ENCODE data around the gene REST.
"Not testable (repeated sequence)": the region's sequence is repeated elsewhere in the genome, so short reads cannot be mapped to it uniquely, and the experiment has no call there.

DNA sequence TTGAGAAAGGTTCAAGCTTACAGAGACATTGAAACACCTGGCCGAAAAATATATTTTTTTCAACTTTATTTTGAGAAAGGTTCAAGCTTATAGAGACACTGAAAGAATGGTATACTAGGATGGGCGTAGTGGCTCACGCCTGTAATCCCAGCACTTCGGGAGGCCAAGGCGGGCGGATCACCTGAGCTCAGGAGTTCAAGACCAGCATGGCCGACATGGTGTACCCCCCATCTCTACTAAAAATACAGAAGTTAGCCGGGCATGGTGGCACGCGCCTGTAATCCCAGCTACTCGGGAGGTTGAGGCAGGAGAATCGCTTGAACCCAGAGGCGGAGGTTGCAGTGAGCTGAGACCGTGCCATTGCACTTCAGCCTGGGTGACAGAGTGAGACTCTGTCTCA lies 32.1 kb downstream of the REST start:
- TF ChIP-seq, protein P1, sequence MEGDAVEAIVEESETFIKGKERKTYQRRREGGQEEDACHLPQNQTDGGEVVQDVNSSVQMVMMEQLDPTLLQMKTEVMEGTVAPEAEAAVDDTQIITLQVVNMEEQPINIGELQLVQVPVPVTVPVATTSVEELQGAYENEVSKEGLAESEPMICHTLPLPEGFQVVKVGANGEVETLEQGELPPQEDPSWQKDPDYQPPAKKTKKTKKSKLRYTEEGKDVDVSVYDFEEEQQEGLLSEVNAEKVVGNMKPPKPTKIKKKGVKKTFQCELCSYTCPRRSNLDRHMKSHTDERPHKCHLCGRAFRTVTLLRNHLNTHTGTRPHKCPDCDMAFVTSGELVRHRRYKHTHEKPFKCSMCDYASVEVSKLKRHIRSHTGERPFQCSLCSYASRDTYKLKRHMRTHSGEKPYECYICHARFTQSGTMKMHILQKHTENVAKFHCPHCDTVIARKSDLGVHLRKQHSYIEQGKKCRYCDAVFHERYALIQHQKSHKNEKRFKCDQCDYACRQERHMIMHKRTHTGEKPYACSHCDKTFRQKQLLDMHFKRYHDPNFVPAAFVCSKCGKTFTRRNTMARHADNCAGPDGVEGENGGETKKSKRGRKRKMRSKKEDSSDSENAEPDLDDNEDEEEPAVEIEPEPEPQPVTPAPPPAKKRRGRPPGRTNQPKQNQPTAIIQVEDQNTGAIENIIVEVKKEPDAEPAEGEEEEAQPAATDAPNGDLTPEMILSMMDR (conservative IDR thresholded peaks at IDR 0.05 in 1 of 2, IDR thresholded peaks at IDR 0.05 in 1 of 2; ENCODE audit: low read depth in 1 of 2, low read length in 2 of 2), result not testable (repeated sequence)
- not testable (repeated sequence) for TF ChIP-seq EZH2 (IDR thresholded peaks at IDR 0.05; ENCODE audit: low read length, missing control alignments)

Data from fibroblast of lung (primary cell).